Activated naive CD4-positive, alpha-beta T cell treated with anti-CD3 and anti-CD28 coated beads for 36 hours (primary cell): ENCODE results near the gene TBC1D2. TPM values are rescaled to one million over a fixed set of nuclear protein-coding genes. Genes with fewer than 3 reads are reported as not detected.

Source experiments
- CTCF ChIA-PET: fragments of 350-600 bp; sonication (Branson Sonifier 250); formaldehyde crosslinking; loops from one replicate; lab custom pipeline; 2021; ENCODE audit warnings: antibody characterized with exemption; lab: Charles Lee
- DNase-seq: peaks from one replicate; pipeline ENCODE4 v3.0.0-alpha.2; 2020
- H3K27ac Mint-ChIP-seq: one replicate; pipeline ENCODE4 v1.8.0; 2021; ENCODE audit warnings: mild to moderate bottlenecking, mixed read lengths
- H3K27me3 Mint-ChIP-seq: one replicate; pipeline ENCODE4 v1.8.0; 2021; ENCODE audit warnings: low read depth, mixed read lengths
- H3K36me3 Mint-ChIP-seq: one replicate; pipeline ENCODE4 v1.8.0; 2021; ENCODE audit warnings: low read depth, mixed read lengths
- H3K4me1 Mint-ChIP-seq: one replicate; pipeline ENCODE4 v1.8.0; 2021; ENCODE audit warnings: low read depth, mixed read lengths
- H3K4me3 Mint-ChIP-seq: one replicate; pipeline ENCODE4 v1.8.0; 2021; ENCODE audit warnings: mild to moderate bottlenecking, moderate library complexity, mixed read lengths
- H3K9me3 Mint-ChIP-seq: one replicate; pipeline ENCODE4 v1.8.0; 2021; ENCODE audit warnings: mixed read lengths
- intact Hi-C: fragments of 100-400 bp; cut with micrococcal nuclease; formaldehyde crosslinking; loops from one replicate; pipeline ENCODE4 v1.15.1; 2023
- total RNA-seq, 2 experiments: library from RNA; stranded (reverse); gene quantifications; one replicate each; pipeline ENCODE4 v1.2.3, GENCODE V29; 2021

The TBC1D2 gene
- total RNA-seq, 2 experiments from 2014 or later, result 2.4 to 2.5 TPM

GRCh38 chr9:98251551-98251950, 3.9 kb downstream of the TBC1D2 start:
- DNase-seq, result no peak
- Mint-ChIP-seq H3K27me3 (peaks cover 2% of the 10 kb centered on the region), H3K4me3 (no peak overlapping the region), H3K9me3 (no peaks in the 10 kb centered on the region), H3K36me3 (no peaks in the 10 kb centered on the region), H3K27ac (no peak overlapping the region), H3K4me1 (peaks cover 29% of the 10 kb centered on the region)
- intact Hi-C loops, result no loop called here
- CTCF ChIA-PET, result no interaction called here

GRCh38 chr9:98249771-98250170, 5.7 kb downstream of the TBC1D2 start:
- Mint-ChIP-seq H3K4me3 (no peak overlapping the region), H3K27ac (no peak overlapping the region), H3K4me1 (peaks cover 25% of the 10 kb centered on the region), H3K36me3 (no peaks in the 10 kb centered on the region), H3K9me3 (no peaks in the 10 kb centered on the region), H3K27me3 (no peaks in the 10 kb centered on the region)
- no peak for DNase-seq
- CTCF ChIA-PET, result no interaction called here
- intact Hi-C loops, result no loop called here

DNA sequence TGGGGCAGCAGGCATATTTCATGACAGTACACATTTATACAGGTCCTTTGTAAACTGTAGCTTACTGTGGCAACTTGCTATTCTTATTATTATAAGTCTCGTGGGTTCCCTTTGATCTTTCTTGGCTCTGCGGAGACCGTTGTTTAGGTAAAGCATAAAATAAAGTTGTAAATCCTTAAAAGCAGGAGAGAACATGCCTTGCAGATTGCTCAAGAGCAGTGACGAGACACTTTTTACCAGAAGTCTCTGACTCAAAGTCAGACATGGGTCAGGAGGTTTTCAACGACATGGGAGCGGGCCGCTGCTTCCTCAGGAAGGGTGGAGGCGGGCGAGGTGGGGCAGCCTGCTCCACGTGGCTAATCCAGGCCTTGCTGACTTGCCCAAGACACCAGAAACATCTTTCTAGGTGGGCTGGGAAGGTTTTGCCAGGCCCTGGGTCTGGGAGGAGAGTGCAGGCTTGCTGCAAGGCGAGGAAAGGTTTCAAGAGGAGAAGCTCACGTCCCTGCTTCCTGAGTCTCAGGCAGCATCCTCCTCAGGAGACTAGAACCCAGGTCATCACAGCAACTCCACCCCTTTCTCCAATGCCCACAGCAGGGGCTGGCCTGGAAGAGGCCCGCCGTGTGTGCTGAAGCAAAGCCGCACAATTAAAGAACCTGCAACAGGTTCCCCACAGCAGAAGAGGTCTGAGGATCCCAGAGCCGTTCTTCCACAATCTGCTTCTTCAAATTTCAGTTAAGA, 6.5 kb downstream of the TBC1D2 start:
- Mint-ChIP-seq H3K27ac (no peak overlapping the region), H3K9me3 (no peaks in the 10 kb centered on the region), H3K4me3 (no peak overlapping the region), H3K36me3 (no peaks in the 10 kb centered on the region), H3K4me1 (peaks cover 17% of the 10 kb centered on the region), H3K27me3 (no peaks in the 10 kb centered on the region)
- intact Hi-C loops, result no loop called here
- CTCF ChIA-PET, result no interaction called here
- DNase-seq, result peak; percentile 54

DNA sequence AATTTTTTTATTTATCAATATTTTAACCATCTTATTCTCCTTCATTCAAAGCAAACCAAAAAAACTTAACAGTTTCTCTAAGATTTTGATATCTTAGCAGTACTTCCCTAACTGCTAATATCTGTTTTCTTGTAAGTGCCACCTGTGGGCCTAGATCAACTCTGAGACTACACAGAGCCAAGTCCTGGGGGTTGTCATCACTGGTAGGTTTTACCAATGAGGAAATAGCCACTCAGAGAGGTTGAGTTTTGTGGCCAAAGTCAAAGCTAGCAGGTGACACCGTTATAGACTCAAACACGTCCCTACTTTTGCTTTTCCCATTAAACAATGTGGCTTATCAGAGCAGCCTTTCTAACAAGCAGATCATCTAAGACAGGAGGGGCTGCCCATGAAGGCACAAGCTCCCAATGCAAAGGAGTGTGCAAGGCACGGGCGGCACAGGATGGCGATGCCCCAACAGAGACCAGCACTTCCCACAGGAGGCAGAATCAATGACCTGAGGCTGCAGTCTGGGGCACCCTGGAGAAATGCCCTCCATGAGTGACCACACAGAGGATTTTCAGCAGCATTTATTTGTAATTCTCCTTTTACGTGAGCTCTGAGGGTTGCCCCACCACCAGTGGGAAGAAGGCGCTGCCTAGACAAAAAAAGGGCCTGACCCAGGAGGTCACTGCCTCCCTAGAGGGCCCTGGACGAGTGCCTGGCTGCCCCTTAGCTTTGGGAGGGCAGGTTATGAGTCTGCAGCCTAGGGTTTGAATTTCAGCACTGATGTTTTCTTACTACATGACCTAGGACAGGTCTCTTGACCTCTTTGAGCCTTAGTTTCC, 7.4 kb downstream of the TBC1D2 start:
- Mint-ChIP-seq H3K4me3 (no peak overlapping the region), H3K27me3 (no peaks in the 10 kb centered on the region), H3K4me1 (peaks cover 11% of the 10 kb centered on the region), H3K27ac (no peak overlapping the region), H3K9me3 (no peaks in the 10 kb centered on the region), H3K36me3 (no peaks in the 10 kb centered on the region)
- intact Hi-C loops, result no loop called here
- CTCF ChIA-PET, result no interaction called here
- DNase-seq, result no peak

DNA sequence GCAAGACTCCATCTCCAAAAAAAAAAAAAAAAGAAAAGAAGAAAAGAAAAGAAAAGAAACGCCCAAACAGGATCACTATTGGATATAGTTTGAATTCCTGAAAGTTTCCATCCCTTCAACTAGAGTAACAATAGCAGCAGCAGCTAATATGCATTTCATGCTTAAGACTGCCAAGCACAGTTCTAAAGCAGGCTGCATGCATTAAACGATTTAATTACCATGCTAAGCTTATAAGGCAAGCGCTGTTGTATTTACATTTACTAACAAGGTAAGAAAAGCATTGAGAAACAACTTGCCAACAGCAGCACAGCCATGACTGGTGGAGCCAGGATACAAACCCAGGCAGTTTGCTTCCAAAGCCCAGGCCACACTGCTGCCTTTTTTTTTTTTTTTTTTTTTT, 13.0 kb downstream of the TBC1D2 start:
- no peak overlapping the region for H3K4me3 Mint-ChIP-seq
- intact Hi-C loops, result no loop called here
- no peak for DNase-seq
- no peak overlapping the region for H3K27ac Mint-ChIP-seq
- no peaks in the 10 kb centered on the region for H3K36me3 Mint-ChIP-seq
- H3K9me3 Mint-ChIP-seq, result no peaks in the 10 kb centered on the region
- no peaks in the 10 kb centered on the region for H3K27me3 Mint-ChIP-seq
- no peaks in the 10 kb centered on the region for H3K4me1 Mint-ChIP-seq
- CTCF ChIA-PET, result interaction anchor here (0.7 to 2.0 kb wide), 4 partner anchors 14 to 532 kb away, joined by 3 to 8 read pairs (median 4); partner anchors contain the start of gene TBC1D2

GRCh38 chr9:98241357-98242300, 13.8 kb downstream of the TBC1D2 start:
- H3K4me1 Mint-ChIP-seq, result no peaks in the 10 kb centered on the region

DNA sequence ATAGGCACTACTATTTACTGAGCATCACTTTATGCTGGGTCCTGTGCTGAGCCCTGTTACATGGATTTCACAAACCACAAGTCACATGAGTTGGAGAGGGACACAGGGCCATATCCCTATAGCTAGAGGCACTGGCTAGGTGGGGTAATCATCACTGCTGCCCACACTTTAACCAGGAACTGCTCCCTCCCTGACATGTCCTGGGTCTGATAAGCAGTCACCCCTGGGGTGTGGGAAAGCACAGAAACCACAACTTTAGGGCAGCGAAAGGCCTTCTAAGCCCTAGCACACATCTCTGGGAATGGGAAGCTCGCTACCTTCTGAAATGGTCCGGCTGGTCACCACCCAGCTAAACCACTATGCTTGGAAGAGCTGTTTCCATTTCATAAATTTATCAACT, 15.0 kb downstream of the TBC1D2 start:
- Mint-ChIP-seq H3K27ac (no peak overlapping the region), H3K9me3 (no peaks in the 10 kb centered on the region), H3K27me3 (no peaks in the 10 kb centered on the region), H3K4me1 (no peaks in the 10 kb centered on the region), H3K36me3 (no peaks in the 10 kb centered on the region), H3K4me3 (no peak overlapping the region)
- CTCF ChIA-PET, result interaction anchor here (0.6 to 1.5 kb wide), 4 partner anchors 20 to 350 kb away, joined by 3 to 4 read pairs (median 4); no protein-coding TSS in a partner anchor
- DNase-seq, result no peak
- intact Hi-C loops, result no loop called here

More at GRCh38 chr9:98241357-98242300, 13.8 kb downstream of the TBC1D2 start:
- Mint-ChIP-seq H3K4me3 (no peak overlapping the region), H3K27ac (no peak overlapping the region), H3K9me3 (no peaks in the 10 kb centered on the region), H3K36me3 (no peaks in the 10 kb centered on the region), H3K27me3 (no peaks in the 10 kb centered on the region)
- intact Hi-C loops, result no loop called here
- DNase-seq, result no peak
- CTCF ChIA-PET, result interaction anchor here (0.7 to 2.0 kb wide), 8 partner anchors 12 to 533 kb away, joined by 3 to 8 read pairs (median 3); partner anchors contain the start of gene TBC1D2

- H3K4me3 Mint-ChIP-seq, result no peak overlapping the region
- H3K27ac Mint-ChIP-seq, result no peak overlapping the region
- no peaks in the 10 kb centered on the region for H3K9me3 Mint-ChIP-seq
- no peaks in the 10 kb centered on the region for H3K36me3 Mint-ChIP-seq
- H3K27me3 Mint-ChIP-seq, result no peaks in the 10 kb centered on the region
- no peaks in the 10 kb centered on the region for H3K4me1 Mint-ChIP-seq
- CTCF ChIA-PET, result interaction anchor here (0.7 kb wide), 2 partner anchors 27 to 116 kb away, joined by 3 to 4 read pairs; no protein-coding TSS in a partner anchor
- no peak for DNase-seq
- intact Hi-C loops, result no loop called here
Measured at GRCh38 chr9:98236901-98237487, 18.5 kb downstream of the TBC1D2 start.

DNA sequence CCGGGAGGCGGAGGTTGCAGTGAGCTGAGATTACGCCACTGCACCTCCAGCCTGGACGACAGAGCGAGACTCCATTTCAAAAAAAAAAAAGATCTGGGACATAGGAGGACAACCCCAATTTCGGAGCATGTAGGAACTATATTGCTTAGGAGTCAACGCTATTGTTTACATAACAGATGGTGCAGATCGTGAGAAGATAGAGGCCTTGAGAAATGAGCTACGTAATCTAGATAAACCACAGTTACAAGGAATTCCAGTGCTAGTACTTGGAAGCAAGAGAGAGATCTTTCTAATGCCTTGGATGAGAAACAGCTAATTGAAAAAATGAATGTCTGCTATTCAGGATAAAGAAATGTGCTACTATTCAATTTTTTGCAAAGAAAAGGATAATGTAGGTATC, 20.3 kb downstream of the TBC1D2 start:
- Mint-ChIP-seq H3K4me3 (no peak overlapping the region), H3K9me3 (no peaks in the 10 kb centered on the region), H3K36me3 (peaks cover 2% of the 10 kb centered on the region), H3K4me1 (no peaks in the 10 kb centered on the region), H3K27ac (no peak overlapping the region), H3K27me3 (no peaks in the 10 kb centered on the region)
- intact Hi-C loops, result no loop called here
- no peak for DNase-seq
- CTCF ChIA-PET, result interaction anchor here (0.6 to 0.7 kb wide), 3 partner anchors 74 to 854 kb away, joined by 3 to 5 read pairs (median 3); no protein-coding TSS in a partner anchor

GRCh38 chr9:98234245-98234825, 21.1 kb downstream of the TBC1D2 start:
- H3K9me3 Mint-ChIP-seq, result no peaks in the 10 kb centered on the region
- H3K4me3 Mint-ChIP-seq, result no peak overlapping the region
- DNase-seq, result no peak
- intact Hi-C loops, result no loop called here
- H3K36me3 Mint-ChIP-seq, result peaks cover 2% of the 10 kb centered on the region
- H3K4me1 Mint-ChIP-seq, result no peaks in the 10 kb centered on the region
- CTCF ChIA-PET, result no interaction called here
- H3K27me3 Mint-ChIP-seq, result no peaks in the 10 kb centered on the region
- no peak overlapping the region for H3K27ac Mint-ChIP-seq

GRCh38 chr9:98232926-98233325, 22.5 kb downstream of the TBC1D2 start:
- Mint-ChIP-seq H3K27ac (no peak overlapping the region), H3K4me1 (no peaks in the 10 kb centered on the region), H3K4me3 (no peak overlapping the region), H3K9me3 (no peaks in the 10 kb centered on the region), H3K36me3 (peaks cover 2% of the 10 kb centered on the region), H3K27me3 (no peaks in the 10 kb centered on the region)
- CTCF ChIA-PET, result no interaction called here
- intact Hi-C loops, result no loop called here
- no peak for DNase-seq
